GM18508 (cell line): Measurements from ENCODE around the gene ZNF445.
"Not testable (repeated sequence)": the region's sequence is repeated elsewhere in the genome, so short reads cannot be mapped to it uniquely, and the experiment has no call there.

ENCODE experiments used
- ATAC-seq: cut with Tn5 transposase; IDR thresholded peaks from one replicate; pipeline ENCODE4 v1.9.1; 2021; ENCODE audit warnings: moderate number of reproducible peaks; ENCODE audit not compliant: insufficient read depth, unreplicated experiment

The ZNF445 gene

DNA sequence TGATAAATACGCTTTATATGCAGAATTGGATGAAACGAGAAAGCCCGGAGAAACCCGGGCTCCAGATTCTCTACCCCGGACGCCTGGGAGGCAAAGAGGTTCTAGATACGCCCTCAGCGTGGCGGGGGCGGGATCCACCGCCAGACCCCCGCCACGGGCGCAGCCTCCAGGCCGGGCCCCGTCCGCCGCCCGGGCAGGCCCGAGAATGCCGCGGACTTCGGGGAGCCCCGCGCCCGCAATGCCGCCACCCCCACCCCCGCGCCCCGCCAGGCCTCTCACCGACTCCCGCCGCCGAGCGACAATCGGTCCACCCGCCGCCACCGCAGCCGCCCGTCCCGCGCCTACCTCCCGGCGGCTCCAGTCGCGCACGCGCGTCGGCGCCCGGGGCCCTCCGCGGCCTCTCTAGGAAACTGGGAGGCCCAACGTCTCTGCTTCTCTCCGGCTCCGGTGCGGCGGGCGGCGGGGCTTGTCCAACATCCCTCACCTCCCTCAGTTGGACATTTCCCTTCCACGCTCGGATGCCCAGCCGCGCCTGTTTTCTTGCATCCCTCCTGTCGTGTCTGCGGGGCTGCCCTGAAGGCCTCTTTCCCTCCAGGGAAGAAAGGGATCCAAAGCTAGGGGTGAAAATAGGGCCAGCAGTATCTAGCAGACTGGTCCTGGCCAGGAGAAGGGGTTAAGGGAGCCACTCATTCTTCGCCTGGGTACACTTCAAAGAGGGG is at the start of gene ZNF445:
ZNF445 (minus strand) TSS at position 359 of the 719 bp plus-strand sequence. CDS start 22,121 bp downstream, outside the sequence.
- ATAC-seq, result no peak

DNA sequence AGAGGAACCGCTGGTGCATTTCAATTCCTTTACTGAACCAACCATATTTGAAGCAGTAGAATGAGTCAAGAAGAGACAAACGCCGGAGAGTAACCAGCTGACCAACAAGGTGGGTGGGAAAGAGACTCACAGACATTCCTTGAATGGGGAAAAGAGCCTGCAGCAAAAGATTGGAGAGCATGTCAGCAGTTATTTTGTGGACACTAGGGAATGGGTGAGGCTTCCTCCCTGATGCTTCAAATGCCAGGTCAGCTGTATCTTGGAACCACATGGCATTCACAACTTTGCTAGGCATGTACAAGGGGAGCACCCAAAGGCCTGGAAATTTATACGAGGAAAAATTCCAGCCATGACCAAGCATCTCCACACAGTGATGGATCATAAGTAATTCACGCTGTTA is 47.6 kb upstream of the ZNF445 start:
- ATAC-seq, result no peak

DNA sequence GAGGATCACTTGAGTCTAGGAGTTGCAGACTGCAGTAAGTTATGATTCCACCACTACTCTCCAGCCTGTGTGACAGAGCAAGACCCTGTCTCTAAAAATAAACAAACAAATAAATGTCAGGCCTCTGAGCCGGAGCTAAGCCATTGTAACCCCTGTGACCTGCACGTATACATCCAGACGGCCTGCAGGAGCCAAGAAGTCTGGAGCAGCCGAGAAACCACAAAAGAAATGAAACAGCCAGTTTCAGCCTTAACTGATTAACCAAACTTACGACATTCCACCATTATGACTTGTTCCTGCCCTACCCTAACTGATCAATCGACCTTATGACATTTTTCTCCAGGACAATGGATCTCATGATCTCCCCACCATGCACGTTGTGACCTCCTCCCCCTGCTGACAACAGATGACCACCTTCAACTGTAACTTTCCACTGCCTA is 45.0 kb upstream of the ZNF445 start:
- no peak for ATAC-seq

DNA sequence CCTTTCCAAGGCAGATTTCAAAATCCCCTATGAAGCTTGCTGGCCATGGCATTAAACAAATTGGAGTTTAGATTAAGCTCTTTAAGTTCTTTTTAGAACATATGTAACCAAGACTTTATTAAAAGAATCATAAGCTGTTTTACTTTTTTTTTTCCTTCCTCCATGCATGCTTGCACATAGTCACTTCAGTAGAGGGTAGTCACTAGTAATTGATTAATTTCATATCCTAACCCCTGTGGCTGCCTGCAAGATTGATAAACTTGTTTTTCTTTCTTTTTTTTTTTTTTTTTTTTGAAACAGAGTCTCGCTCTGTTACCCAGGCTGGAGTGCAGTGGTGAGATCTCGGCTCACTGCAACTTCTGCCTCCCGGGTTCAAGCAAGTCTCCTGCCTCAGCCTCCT is 44.3 kb upstream of the ZNF445 start:
- ATAC-seq, result no peak

DNA sequence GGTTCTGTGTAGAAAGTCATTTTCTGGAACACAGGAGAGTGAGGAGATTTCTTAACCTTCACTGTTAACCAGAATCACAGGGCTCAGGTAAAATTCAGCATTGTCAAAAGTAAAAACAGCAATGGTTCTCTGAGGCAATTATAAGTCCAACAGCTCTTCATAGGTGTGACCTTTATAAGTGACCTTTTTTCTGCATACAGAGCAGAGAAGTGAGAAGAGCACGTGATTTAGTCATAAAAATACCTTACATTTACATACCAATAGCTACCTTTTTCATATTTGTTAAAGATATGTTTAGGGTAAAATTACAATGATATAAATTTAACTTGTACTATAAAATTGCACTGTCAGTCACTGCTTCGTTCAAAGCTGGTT is 41.3 kb upstream of the ZNF445 start:
- no peak for ATAC-seq

DNA sequence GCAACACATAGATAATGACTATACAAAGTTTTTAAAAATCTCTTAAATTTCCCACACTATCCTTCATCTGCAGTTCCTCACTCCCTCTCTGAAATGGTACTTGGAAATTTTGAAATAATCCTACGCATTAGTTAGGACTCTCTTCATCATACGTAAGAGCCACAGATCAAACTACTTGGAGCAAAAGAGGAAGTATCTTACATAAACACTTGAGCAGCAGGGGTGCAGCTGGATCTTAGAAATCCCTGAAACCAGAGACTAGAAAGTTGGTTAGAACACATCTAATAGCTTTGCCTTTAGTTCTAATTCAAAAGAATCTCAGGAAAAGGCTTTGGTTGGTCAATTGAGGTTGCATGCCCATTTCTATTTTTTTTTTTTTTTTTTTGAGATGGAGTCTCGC is 38.8 kb upstream of the ZNF445 start:
- ATAC-seq, result no peak

DNA sequence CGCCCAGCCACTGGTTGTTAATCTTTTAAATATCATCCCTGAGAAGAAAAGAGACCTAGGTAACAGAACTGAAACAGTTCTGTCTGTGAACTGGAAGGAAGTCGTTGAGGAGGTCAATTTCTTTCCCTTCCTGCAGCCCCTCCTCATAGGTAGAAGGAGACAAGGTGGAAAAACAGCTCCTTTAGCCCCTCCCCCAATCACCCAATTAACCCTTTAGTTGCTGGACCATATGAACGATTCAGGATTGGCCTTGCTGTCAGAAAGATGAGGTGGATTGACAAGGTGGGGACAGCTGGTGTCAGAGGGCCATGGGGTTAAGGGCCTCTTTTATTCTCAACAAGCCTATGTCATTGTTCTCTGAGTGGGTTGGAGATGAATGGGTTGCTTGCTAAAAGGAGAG is 36.0 kb upstream of the ZNF445 start:
- ATAC-seq, result no peak

DNA sequence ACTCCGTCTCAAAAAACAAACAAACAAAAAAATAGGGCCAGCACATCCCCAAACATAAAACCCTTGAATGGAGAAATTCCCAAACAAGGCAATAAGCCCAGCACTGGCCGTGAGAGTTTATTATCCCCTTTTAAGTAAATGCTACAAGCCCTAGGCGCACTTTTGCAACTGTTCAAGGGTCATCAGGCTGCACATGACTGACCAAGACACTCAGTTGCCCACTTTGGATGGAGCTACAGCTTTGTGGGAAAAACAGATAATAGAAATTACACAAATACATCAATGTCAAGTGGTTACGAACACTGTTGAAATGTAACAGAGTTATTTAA is 33.7 kb upstream of the ZNF445 start:
- no peak for ATAC-seq

DNA sequence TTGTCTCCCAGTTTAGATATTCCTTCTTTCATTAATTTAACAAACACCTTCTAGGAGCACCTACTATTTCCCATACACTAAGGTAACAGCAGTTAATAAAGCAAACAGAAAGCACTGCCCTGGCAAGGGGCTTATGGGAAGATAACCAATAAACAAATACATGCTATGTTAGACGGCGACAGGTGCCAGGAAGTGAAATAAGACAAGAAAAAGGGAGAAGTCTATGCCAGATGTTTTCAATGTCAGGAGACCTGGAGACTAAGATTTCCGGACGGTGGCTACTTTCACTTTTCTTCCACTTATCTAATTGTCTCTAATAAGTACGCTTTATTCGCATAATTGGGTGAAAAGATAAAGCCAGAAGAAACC is 32.5 kb upstream of the ZNF445 start:
- no peak for ATAC-seq

DNA sequence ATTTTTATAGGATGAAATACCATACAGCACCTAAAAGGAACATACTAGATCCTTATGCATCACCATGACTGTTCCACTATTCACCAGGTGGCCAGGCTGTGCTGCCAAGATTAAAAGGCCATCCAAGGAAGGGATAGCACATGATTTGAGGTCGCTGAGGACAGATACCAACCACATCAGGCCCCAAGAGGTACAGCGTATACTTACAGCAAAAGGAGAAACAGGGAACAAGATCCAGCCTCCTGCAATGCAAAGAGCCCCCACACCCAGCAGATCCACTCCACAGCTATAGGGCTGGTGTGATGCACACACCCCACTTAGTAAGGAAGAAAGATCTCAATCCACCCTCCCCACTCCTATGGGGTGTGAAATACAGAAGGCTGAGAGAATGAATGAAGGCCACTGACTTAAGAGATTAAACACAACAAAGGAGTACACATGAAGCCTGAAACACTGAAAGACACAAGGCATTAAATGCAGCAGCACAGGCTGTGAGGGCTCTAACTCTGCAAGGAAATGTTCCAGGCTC is 32.0 kb upstream of the ZNF445 start:
- no peak for ATAC-seq

DNA sequence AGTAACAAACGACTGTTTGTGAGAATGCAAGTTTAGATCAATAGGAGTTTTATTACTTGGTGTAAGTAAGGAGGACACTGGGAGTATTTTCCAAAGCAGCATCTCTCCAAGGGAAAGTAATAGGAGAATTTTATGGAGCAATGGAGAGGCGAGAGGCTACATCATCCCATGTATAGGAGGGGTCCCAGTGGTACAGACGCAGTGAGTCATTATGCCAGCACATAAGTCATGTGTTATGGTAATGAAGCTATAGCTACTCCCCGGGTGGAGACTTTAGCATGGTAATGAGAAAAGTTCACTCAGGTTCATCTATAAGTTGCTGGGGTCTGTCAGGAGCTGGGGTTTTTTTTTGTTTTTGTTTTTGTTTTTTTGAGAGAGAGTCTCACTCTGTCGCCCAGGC is 29.5 kb upstream of the ZNF445 start:
- no peak for ATAC-seq

DNA sequence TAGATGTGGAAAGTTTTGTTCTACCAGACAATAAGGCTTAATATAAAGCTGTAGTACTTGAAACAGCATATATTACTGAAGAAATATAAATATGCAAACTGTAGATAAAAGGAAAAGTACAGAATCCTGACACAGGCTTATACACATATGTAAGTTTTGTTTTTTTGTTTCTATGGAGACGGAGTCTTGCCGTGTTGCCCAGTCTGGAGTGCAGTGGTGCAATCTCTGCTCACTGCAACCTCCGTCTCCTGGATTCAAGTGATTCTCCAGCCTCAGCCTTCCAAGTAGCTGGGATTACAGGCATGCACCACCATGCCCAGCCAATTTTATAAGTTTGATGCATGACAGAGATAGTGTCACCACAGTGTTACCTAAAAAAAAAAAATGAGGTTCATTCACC is 29.1 kb upstream of the ZNF445 start:
- ATAC-seq, result no peak

DNA sequence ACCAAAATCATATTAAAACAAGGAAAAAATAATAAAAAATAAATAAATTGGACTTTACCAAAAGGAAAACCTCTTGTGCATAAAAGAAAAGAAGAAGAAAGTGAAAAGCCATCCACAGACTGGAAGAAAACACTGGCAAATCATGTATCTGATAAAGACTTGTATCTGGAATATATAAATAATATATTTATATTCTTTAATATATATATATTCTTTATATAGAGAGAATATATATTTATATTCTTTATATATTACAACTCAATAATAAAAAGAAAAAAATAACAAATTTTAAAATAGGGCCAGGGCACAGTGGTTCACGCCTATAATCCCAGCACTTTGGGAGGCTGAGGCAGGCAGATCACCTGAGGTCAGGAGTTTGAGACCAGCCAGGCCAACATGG is 27.1 kb upstream of the ZNF445 start:
- ATAC-seq, result no peak

DNA sequence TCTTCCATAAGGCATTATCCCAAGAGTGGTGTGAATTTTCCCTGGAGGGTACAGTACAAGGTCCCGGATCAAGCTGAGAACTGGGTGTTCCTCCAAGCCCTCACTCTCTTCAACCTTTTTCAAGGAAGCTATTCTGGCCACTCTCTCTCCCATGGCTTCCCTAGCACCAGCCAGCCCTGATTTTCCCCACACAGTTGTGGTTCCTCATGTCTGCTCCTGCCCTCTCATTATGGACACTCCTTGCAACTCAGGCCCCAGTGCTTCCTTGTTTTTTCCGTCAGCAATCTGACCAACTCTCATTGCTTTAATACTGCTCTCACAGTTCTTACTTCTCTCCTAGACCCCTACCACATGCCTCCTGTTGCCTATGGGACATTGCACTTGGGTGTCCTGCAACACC is 25.7 kb upstream of the ZNF445 start:
- ATAC-seq, result not testable (repeated sequence)

DNA sequence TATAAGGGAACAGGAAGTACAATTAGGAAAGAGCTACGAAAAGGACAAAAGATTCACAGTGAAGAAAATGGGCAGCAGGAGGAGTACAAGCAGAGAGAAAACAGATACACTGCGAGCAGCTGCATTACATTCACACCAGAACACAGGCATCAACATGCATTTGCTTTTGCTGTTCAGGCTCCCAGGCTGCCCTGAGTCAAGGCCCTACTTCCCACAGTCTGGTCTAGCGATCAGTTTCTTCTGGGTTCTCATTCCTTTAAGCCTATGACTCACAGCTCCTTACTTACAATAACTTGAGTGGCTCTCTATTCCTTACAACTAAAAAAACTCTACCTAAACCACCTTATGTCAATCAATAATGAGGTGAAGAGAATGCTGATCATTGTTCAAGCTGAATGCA is 24.5 kb upstream of the ZNF445 start:
- ATAC-seq, result no peak

DNA sequence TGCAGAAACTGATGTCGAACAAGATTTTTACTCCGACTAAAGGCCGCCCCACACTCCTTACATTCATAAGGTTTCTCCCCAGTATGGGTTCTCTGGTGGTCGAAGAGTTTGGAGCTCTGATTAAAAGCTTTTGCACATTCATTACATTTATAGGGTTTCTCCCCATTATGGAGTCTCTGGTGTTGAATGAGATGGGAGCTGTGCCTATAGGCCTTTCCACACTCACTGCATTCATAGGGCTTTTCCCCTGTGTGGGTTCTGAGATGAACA is 22.4 kb upstream of the ZNF445 start:
- not testable (repeated sequence) for ATAC-seq

DNA sequence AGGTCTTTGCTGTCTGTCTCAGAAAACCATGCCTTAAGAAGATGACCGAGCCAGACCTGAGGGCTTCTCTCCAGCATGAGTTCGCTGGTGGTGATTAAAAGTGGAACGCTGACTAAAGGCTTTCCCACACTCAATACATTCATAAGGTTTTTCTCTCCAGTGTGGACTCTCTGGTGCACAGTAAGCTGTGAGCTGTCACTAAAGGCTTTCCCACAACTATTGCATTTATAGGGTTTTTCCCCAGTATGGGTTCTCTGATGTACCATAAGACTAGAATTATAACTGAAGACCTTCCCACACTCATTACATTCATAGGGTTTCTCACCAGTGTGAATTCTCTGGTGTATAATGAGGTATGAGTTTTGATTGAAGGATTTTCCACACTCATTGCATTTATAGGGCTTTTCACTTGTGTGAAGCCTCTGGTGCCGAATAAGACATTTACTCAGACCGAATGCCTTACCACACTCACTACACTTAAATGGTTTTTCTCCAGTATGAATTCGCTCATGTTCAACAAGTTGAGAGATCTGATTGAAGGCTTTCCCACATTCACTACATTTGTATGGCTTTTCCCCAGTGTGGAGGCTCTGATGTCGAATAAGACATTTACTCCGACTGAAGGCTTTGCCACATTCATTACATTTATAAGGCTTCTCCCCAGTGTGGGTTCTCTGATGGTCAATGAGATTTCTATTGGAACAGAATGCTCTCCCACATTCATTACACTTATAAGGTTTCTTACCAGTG is 21.9 kb upstream of the ZNF445 start:
- no peak for ATAC-seq

DNA sequence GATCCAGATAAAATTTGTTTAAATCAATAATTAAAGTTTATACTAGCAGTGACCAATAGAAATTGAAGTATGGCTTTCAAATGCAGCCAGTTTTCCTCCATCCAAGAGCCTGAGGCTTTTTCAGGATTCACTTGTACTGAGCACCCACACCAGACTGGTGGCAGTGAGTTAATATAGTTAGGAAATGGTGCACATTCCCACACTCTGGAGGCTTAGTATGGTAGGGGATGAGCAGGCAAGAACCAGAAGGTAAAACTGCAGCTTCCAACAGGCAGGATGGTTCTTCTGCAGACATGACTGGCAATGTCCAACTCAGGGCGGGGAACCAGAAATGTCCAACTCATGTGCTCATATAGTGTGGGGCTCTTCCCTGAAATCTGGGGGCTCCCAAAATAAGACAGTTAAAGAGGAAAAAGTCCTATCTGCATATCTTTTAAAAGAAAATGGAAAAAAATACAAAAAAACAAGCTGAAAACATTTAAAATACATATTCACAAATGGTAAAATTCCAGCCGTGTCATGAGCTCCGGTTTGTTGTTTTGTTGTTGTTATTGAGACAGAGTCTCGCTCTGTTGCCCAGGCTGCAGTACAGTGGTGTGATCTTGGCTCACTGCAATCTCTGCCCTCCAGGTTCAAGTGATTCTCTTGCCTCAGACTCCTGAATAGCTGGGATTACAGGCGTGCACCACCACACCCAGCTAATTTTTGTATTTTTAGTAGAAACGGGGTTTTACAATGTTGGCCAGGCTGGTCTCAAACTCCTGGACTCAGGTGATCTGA is 18.4 kb upstream of the ZNF445 start:
- no peak for ATAC-seq

DNA sequence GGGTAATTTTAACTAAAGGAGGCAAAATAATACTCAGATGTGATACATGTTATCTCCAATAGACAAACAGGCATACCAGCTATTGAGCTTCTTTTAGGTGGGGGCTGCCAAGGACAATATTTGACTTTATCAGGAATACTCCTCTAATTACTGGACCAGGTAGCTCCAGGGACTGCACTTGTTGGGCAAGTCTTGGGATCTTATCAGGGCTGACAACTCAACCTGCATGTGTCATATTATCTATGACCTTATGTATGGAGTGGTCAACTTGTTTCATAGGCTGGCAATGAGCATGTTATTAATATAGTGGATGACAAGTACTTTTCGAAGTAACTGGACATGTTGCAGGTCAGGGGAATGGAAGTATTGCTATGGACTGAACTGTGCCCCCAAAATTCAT is 15.0 kb upstream of the ZNF445 start:
- no peak for ATAC-seq

DNA sequence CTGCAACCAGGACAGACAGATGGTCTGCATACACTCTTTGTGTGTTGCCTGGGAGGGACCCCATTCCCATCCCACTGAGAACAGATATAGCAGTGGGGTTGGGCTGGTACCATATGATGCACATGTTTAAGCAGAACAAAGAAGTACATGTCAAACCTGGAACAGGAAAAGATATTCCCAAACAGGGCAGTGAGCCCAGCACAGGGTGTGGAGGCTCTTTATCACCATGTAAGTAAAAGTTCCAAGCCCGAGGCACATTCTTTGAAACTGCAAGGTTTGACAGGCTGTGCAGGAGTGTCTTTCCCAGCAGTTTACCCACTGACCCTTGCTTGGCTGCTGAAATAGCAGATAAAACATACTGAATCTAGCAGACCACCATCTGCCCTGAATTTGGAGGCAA is 5.3 kb upstream of the ZNF445 start:
- no peak for ATAC-seq

DNA sequence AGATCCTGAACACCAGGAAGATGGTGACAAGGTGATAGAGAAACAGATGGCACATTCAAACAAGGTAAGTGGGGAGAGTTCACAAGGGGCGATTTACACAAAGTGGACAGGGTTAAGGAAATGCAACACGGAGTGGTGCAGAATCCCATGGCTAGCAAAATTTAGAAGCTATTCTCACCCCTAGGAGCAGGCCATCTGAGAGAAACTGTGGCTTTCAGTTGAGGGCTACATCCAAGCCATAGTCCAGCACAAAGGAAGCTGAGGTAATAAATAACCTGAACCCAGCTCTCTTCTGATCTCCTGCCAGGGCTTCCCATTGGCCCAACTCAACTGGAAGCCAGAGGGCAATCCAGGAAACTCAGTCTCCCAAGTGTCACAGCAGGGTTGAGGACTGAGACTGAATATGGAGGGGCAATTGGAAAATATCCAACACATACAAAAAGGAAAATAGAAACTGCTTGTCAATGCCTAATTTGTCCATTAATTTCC is 1.2 kb upstream of the ZNF445 start:
- no peak for ATAC-seq
